ENCODE measurements around the gene SYT1.

DNA sequence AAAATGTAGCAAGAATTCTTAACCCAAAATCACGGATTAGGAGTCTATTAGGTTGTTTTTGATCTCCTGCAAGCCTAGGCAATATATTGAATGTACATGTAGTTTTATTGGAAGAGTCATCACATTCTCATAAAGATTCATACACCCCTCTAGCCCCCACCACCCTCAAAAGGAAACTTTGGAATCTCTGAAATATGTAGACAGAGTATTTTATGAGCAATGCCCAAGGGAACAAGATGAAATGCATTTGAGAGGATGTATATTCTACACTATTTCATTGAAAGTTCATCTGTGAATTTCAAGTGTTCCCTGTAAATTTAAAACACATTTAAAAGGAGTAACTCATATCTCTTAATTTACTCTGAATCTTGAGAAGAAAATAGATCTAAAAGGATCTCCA, 103.7 kb downstream of the SYT1 start:
- TF ChIP-seq POLR2A (IDR thresholded peaks at IDR 0.05; ENCODE audit: extremely low read depth, insufficient read length): no peak
- TF ChIP-seq, protein P1, sequence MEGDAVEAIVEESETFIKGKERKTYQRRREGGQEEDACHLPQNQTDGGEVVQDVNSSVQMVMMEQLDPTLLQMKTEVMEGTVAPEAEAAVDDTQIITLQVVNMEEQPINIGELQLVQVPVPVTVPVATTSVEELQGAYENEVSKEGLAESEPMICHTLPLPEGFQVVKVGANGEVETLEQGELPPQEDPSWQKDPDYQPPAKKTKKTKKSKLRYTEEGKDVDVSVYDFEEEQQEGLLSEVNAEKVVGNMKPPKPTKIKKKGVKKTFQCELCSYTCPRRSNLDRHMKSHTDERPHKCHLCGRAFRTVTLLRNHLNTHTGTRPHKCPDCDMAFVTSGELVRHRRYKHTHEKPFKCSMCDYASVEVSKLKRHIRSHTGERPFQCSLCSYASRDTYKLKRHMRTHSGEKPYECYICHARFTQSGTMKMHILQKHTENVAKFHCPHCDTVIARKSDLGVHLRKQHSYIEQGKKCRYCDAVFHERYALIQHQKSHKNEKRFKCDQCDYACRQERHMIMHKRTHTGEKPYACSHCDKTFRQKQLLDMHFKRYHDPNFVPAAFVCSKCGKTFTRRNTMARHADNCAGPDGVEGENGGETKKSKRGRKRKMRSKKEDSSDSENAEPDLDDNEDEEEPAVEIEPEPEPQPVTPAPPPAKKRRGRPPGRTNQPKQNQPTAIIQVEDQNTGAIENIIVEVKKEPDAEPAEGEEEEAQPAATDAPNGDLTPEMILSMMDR (IDR thresholded peaks at IDR 0.05; ENCODE audit: low read depth, low read length): no peak
- TF ChIP-seq, protein P2, sequence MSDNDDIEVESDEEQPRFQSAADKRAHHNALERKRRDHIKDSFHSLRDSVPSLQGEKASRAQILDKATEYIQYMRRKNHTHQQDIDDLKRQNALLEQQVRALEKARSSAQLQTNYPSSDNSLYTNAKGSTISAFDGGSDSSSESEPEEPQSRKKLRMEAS (IDR thresholded peaks at IDR 0.05; ENCODE audit: low read depth, low read length): no peak
- no peak for TF ChIP-seq MYC (IDR thresholded peaks at IDR 0.05; ENCODE audit: low read depth, low read length)
